Testis (tissue), 2 donors: ENCODE data around the gene CIDEB.

ENCODE experiments used
- CTCF ChIP-seq, 3 experiments: fragments of 450-650 bp in 2 of 3; fragments of 200-600 bp in 1 of 3; sonication (generic) in 1 of 3; IDR thresholded peaks; one replicate each; pipeline ENCODE4 v1.5.1; 2016 to 2019; ENCODE audit warnings: antibody characterized with exemption in 3 of 3, mild to moderate bottlenecking in 2 of 3, moderate library complexity in 1 of 3
- POLR2A ChIP-seq: fragments of 450-650 bp; IDR thresholded peaks from one replicate; pipeline ENCODE4 v1.6.1; 2017; ENCODE audit warnings: antibody characterized with exemption, mild to moderate bottlenecking, moderate library complexity

- TF ChIP-seq CTCF (IDR thresholded peaks at IDR 0.05), result no peak
- TF ChIP-seq POLR2A, result no peak
Observed at GRCh38 chr14:24329736-24330135, 22.0 kb upstream of the CIDEB start.
